ENCODE data around the gene SCG5.
"Not testable (repeated sequence)": the region's sequence is repeated elsewhere in the genome, so short reads cannot be mapped to it uniquely, and the experiment has no call there.

Gene SCG5

GRCh38 chr15:32641517-32642059 is at the start of gene SCG5:
TSS of gene SCG5 (plus strand) at chr15:32641710. CDS start at chr15:32643593, 1,883 bp downstream.
- Histone ChIP-seq H3K27ac (ENCODE audit: extremely low read depth, low read depth, low read length) (0 out of 2 replicates have a peak within 1 kb of the TSS, but pooled peaks have one; percentile 35), H3K36me3 (ENCODE audit: control insufficient read depth in 2 of 2, insufficient read depth in 1 of 2, low read length in 2 of 2) (peaks cover 12 to 24% of the 10 kb centered on the region in 2 experiments), H3K4me1 (ENCODE audit: control insufficient read depth, insufficient read depth, low read length) (peaks cover 8% of the 10 kb centered on the region), H3K4me3 (ENCODE audit: low read depth, low read length) (no peak within 1 kb of the TSS), H3K9me3 (ENCODE audit: control insufficient read depth, insufficient read depth, low read depth, low read length) (no peaks in the 10 kb centered on the region)
- TF ChIP-seq WT1 (tag by site-specific recombination; IDR thresholded peaks at IDR 0.05) (0 out of 2 replicates have a peak, but pooled peaks have one; percentile 32), ZNF626 (tag by site-specific recombination; IDR thresholded peaks at IDR 0.05) (no peak)
- ChIA-PET POLR2A (no interaction called here), CTCF (no interaction called here)

GRCh38 chr15:32593151-32593550 is 48.4 kb upstream of the SCG5 start, which contains the start of gene GOLGA8N:
TSS of gene GOLGA8N (plus strand) at chr15:32593456.
- H3K4me1 ChIP-seq (ENCODE audit: control insufficient read depth, insufficient read depth, low read length); H3K9me3 ChIP-seq (ENCODE audit: control insufficient read depth, insufficient read depth, low read depth, low read length); CTCF ChIA-PET; H3K36me3 ChIP-seq (ENCODE audit: control insufficient read depth in 2 of 2, insufficient read depth in 1 of 2, low read length in 2 of 2); H3K4me3 ChIP-seq (ENCODE audit: low read depth, low read length); H3K27ac ChIP-seq (ENCODE audit: extremely low read depth, low read depth, low read length); POLR2A ChIA-PET: not testable (repeated sequence)

GRCh38 chr15:32609518-32609917 is 32.0 kb upstream of the SCG5 start:
- CTCF ChIA-PET; H3K27ac ChIP-seq (ENCODE audit: extremely low read depth, low read depth, low read length); H3K4me3 ChIP-seq (ENCODE audit: low read depth, low read length); H3K9me3 ChIP-seq (ENCODE audit: control insufficient read depth, insufficient read depth, low read depth, low read length); H3K4me1 ChIP-seq (ENCODE audit: control insufficient read depth, insufficient read depth, low read length); H3K36me3 ChIP-seq (ENCODE audit: control insufficient read depth in 2 of 2, insufficient read depth in 1 of 2, low read length in 2 of 2); POLR2A ChIA-PET: not testable (repeated sequence)

- H3K9me3 ChIP-seq (ENCODE audit: control insufficient read depth, insufficient read depth, low read depth, low read length); H3K4me3 ChIP-seq (ENCODE audit: low read depth, low read length); H3K27ac ChIP-seq (ENCODE audit: extremely low read depth, low read depth, low read length); CTCF ChIA-PET; H3K4me1 ChIP-seq (ENCODE audit: control insufficient read depth, insufficient read depth, low read length); H3K36me3 ChIP-seq (ENCODE audit: control insufficient read depth in 2 of 2, insufficient read depth in 1 of 2, low read length in 2 of 2); POLR2A ChIA-PET: not testable (repeated sequence)
Observed at GRCh38 chr15:32610719-32611118, 30.8 kb upstream of the SCG5 start.

DNA sequence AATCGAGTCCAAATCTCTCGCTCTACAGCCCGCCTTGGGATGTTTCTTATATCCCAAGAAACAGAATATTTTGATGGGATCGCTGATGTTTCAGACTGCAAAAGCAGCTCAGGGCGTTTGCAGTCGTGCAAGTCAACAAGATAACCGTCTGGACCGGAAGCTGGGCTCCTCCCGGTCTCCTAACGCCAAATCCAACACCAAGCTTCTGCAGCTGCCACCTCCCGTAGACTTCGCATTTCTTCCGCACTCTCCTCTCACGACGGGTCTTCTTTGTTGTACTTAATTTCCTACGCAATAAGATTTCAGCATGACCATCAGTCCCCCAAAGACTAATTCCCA is 26.8 kb upstream of the SCG5 start:
- CTCF ChIA-PET, result not testable (repeated sequence)
- POLR2A ChIA-PET, result interaction anchor here (1.2 kb wide), 1 partner anchor 1989 kb away, joined by 14 read pairs; the partner anchor contains the start of gene ARHGAP11B
- peak overlapping the region; percentile 72 for H3K27ac ChIP-seq (ENCODE audit: extremely low read depth, low read depth, low read length)

DNA sequence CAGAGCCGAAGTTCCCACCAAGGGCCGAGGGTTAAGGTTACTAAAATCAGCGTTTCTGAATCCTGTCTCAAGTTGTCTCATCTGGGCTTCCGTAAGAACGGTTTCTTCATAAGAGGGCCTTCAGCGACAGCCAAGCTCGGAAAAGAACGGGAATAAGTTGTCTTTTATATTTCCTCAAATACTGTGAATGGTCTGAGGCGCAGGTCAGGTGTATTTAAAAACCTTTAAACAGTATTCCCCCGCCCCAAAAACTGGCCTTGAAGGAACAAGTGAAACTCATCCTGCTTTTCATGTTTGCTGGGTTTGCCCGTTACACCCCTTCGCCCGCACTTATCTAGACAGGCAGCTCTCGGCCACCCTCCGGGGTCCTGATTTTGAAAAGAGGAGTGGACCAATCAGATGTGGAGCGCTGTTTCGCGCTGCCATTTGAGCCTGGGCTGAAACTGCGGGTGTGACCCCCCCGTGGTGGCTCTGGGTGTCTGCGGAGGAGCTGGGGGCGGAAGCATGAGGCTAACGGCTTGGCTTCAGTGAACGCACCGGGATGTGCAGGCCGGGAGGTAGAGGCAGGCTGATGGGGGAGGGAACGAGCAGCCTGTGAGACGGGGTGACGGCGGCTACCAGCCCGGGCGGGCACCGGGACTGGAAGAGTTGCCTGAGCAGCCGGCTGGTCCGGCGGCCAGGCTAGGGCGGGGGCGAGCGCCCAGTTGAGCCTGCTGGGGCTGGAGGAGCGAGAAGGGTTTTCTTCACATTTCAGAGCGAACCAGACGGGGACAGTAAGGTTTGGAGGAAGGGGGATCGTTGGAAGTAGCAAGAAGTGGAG is 26.2 kb upstream of the SCG5 start, which contains the start of gene ARHGAP11A:
ARHGAP11A (plus strand) TSS at position 454 of the 820 bp plus-strand sequence. CDS start 708 bp downstream, outside the sequence.
- H3K36me3 ChIP-seq (ENCODE audit: control insufficient read depth in 2 of 2, insufficient read depth in 1 of 2, low read length in 2 of 2); H3K4me1 ChIP-seq (ENCODE audit: control insufficient read depth, insufficient read depth, low read length); H3K9me3 ChIP-seq (ENCODE audit: control insufficient read depth, insufficient read depth, low read depth, low read length); CTCF ChIA-PET: not testable (repeated sequence)
- TF ChIP-seq, protein P1, sequence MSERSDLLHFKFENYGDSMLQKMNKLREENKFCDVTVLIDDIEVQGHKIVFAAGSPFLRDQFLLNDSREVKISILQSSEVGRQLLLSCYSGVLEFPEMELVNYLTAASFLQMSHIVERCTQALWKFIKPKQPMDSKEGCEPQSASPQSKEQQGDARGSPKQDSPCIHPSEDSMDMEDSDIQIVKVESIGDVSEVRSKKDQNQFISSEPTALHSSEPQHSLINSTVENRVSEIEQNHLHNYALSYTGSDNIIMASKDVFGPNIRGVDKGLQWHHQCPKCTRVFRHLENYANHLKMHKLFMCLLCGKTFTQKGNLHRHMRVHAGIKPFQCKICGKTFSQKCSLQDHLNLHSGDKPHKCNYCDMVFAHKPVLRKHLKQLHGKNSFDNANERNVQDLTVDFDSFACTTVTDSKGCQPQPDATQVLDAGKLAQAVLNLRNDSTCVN (tag by site-specific recombination; optimal IDR thresholded peaks at IDR 0.05), result peak; percentile 10
- TF ChIP-seq ZNF335 (tag by site-specific recombination; conservative IDR thresholded peaks at IDR 0.05), result peak; percentile 35; the same call in 1 of the 2 replicates
- Histone ChIP-seq H3K27ac (ENCODE audit: extremely low read depth, low read depth, low read length) (peak within 1 kb of the TSS; percentile 72), H3K4me3 (ENCODE audit: low read depth, low read length) (peak within 1 kb of the TSS; percentile 59)
- POLR2A ChIA-PET, result interaction anchor here (1.2 kb wide), 1 partner anchor 1989 kb away, joined by 14 read pairs; the partner anchor contains the start of gene ARHGAP11B

More for the DNA sequence above, 26.8 kb upstream of the SCG5 start:
- H3K4me1 ChIP-seq (ENCODE audit: control insufficient read depth, insufficient read depth, low read length); H3K9me3 ChIP-seq (ENCODE audit: control insufficient read depth, insufficient read depth, low read depth, low read length); H3K36me3 ChIP-seq (ENCODE audit: control insufficient read depth in 2 of 2, insufficient read depth in 1 of 2, low read length in 2 of 2): not testable (repeated sequence)
- peak overlapping the region; percentile 48 for H3K4me3 ChIP-seq (ENCODE audit: low read depth, low read length)
